GM18526 (cell line): ENCODE measurements around the gene CTTNBP2.

Experiments
- POLR2A ChIP-seq: IDR thresholded peaks from 3 replicates; pipeline ENCODE4 v1.6.1; 2011; ENCODE audit not compliant: insufficient read length; ENCODE audit errors: extremely low read depth

Gene CTTNBP2

DNA sequence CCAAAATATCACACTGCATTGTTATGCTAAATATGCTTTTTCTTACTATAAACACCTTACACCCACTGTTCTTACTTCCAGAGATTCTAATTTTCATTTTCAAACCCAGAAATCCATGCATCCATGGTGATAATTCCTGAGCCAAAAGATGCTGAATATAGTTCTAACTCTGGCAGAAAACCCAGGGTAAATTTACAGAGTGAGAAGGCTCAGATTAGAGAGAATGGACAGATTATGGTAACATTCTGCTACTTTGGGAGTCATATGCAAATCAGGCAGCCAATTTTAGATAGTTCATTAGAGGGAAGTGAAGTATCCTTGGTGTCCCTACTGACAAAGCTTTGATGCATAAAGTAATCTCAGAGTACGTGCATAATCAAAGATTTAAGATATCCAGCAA lies 15.4 kb upstream of the CTTNBP2 start:
- TF ChIP-seq POLR2A = no peak

DNA sequence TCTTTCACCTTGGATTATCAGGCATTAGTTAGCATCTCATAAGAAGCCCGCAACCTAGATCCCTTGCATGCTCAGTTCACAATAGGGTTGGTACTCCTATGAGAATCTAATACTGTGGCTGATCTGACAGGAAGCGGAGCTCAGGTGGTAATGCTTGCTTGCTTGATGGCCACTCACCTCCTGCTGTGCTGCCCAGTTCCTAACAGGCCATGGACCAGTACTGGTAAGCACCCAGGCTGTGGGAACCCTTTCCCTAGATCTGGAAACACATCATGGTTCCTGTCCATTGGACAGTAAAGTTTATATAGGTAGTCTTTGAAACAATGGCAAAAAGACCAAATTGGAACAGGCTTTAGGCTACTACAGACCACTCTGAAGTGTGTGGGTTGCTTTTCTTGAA lies 9.4 kb upstream of the CTTNBP2 start:
- no peak for TF ChIP-seq POLR2A

DNA sequence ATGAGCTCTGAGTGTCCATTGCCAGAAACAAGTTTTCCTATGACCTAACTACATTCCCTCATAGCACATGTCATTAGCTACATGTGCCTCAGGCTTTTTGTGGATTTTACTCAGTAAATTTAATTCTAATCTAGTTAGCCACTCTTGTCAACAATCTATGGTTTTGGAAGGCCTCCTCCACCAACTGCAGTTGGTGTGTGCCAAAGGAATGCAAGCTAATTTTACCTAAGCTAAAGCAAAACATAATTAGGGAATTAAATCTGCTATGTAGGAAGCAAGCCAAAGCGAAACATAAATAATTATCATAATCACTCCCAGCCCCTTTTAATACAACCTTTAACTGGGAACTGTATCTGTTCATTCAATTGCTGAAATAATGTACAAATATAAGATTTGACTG lies 3.5 kb upstream of the CTTNBP2 start:
- TF ChIP-seq POLR2A = no peak

DNA sequence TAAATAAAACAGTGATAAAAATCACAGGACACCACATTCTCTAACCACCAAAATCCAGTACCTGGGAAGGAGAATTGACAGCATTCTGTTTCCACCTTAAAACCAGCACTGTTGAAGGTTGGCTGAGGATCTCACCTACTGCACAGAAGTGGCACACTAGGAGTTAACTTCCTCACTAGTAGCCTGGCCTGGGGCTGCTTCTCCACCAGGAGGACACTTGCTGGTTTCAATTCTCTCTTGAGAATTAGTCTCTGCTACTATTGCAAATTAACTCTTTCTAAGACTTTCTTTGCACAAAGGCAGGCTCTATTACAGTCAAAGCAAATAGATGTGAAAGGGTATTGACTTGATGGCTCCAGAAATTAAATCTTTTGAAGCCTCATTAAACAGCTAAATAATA lies 2.3 kb upstream of the CTTNBP2 start:
- no peak for TF ChIP-seq POLR2A

DNA sequence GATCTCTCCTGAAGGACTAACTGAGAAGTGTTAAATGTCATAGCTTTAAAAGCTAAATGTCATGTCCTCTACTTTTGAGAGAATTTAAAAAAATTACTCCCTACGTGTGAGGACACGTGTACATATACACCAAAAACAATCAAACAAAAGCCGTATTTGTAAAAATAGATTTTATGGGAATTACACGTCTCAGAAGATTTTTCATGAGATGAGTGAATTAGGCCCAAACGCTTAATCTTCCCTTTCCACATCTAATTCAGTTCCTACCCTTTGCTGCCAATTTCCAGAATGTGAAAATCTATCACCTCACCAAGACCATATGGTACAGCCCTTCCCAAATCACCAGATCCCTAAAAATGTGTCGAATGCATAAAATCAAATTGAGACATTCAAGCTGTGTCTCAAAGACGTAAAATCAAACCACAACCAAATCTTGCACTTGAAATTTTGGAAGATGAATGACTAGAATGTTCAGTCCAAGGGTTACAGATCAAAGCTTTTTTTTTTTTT lies 1.0 kb upstream of the CTTNBP2 start:
- TF ChIP-seq POLR2A = no peak

DNA sequence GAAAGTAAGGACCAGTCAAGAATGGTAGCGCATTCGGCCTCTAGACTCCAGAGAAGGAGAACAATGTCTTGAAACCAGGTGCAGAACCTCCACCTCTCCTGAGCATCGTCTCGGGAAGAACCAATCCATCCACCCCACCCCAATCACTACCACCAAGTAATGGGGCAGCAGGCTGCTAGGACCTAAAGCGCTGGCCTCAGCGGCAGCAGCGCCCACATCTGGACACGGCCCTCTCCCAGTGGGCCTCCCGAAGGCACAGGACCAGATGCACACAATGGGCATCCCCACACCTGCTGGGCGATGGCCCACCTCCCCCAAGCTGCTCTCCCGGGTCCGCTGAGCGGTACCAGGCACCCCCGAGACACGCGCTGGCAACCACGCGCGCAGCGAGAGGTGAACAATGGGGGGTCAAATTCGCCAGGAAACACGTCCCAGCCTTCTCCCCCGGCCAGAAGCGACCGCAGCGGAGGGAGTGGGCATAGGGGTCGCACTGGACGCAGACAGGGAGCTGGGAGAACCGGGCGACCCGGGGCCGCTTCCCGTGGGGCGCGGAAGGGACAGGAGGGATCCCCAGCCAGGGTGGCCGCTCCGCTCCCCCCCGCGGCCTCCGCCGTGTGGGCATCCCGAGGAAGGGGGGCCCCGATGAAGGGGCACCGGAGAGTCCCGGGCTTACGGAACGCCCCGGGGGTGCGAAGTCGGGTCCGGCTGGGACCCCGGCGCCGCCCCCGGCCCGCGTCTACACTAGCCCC lies 506 bp downstream of the CTTNBP2 start:
- TF ChIP-seq POLR2A = no peak

DNA sequence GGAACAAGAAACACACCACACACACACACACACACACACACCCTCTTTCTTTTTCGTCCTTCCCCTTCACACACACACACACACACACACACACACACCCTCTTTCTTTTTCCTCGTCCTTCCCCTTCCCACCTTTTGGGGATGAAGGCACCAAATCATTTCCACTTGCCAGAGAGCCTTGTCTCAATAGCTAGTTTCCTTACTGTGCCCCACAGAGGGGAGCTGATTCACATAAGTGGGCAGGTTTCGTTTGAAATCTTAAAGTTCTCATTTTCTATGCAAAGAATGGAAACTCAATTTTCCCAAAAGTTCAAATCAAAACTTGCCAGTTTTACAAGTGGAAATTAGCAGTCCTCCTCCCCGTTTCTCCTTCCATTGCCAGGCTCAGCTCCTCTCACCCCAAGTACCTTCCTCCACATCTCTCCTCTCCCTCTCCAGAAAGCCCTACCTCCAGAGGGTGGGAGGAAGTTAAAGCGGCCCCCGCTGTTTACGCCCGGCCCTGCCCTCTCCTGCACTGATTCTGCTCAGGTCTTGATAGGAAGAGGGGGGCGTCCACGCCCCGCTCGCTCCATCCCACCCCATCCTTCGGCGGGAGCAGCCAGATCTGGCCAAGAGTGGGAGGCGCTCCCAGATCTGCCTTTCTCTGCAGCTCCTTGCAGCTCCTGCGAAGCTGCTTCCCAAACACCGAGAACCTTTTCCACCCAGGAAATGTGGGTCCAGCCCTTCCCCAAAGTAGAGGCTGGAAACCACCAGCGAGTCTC lies 1.3 kb downstream of the CTTNBP2 start:
- TF ChIP-seq POLR2A = no peak

DNA sequence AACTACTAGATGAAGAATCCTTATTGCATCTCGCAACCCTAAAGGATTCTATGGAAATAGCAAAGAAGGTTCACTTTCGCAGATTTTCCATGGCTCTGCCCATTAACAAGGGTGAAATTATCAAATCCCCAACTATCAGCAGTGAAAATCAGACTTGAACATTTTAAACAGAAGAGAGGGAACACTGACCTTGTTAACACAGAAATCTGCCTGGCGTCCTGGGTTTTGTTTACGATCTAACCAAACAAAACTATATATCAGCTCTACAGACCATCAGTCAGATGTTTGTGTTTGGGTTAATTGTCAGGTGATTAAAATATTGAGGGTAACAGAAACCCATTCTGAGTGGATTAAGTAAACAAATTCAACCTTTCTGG lies 1.9 kb downstream of the CTTNBP2 start:
- TF ChIP-seq POLR2A = no peak

DNA sequence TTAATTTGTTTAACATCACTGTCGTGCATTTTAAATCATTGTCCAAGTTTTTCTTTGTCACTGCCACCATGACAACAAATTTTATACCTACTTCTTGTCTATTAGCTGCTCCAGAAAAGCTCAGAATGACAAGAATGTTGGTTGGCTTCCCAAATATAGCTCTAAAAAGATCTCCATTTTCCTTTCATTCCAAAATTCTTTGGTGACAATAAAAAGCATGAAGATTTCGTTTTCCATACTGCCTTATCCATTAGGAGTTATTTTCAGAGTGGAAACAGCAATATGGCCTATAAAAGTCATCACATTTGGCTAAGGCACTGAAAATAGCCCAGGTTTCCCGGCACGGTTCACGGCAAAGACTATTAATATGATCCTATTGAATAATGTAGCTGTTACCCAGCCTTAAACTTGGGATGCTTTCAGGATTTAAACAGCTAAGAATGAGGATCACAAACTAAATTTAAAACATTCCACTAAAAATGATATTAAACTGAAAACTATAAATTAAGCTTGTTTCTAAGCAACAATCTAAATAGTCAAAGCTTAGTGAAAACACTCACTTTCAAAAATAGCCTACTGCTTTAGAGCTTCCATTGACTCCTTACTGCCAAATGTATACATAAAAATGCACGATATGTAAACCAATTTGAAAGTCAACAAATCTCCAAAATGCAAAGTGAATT lies 2.7 kb downstream of the CTTNBP2 start:
- no peak for TF ChIP-seq POLR2A

DNA sequence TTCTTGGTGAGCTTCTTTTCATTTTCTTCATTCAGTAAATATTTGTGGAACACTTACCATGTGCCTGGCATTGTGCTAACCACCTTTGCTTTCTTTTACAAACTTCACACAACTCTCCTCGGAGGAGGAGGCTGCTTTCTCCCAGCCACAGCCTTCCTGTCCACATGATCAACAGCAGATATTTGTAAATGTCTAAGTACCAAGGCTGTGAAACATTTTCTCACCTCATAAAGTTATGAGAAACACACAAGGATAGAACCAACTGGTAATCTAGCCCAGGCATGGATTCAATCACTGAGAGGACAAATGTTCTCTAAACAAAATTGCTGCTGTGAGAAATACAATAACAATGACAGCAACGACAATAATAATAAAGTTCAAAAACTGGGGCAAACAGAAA lies 3.9 kb downstream of the CTTNBP2 start:
- TF ChIP-seq POLR2A = no peak

DNA sequence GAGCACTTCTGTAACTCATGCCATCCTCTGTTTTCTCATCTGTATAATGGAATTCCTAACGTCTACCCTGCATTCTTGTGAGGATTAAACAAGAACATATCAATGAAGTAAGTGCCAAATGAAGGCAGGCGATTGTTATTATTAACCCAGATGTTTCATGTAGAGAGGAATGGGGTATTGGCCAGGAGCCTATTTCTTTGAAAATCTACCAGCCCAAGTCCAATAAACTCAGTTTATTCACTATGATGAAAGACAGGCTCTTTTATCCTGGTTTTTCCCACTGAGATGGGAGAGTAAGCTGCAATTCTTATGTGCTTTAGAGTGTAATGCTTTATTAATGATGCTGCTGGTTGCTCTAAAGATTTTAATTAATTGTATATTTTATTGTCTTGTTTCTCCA lies 9.6 kb downstream of the CTTNBP2 start:
- TF ChIP-seq POLR2A = no peak

DNA sequence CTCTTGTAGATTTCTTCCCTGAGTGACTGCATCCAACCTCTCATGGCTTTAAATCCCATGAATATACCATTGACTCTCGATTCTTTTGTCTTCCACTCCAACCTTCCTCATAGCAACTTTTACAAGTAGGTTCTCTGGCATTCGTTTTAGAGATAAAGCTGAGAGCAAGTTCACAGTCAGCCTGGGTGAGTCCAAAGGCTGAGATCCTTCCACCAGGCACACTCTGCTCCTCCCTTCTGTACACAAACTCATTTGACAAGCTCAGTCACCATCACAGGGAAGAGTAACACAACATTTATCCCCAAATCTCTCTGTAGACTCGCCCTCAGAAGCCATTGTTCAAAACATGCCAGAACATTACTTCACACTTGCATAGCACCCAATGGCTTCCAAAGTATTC lies 10.9 kb downstream of the CTTNBP2 start:
- TF ChIP-seq POLR2A = no peak

DNA sequence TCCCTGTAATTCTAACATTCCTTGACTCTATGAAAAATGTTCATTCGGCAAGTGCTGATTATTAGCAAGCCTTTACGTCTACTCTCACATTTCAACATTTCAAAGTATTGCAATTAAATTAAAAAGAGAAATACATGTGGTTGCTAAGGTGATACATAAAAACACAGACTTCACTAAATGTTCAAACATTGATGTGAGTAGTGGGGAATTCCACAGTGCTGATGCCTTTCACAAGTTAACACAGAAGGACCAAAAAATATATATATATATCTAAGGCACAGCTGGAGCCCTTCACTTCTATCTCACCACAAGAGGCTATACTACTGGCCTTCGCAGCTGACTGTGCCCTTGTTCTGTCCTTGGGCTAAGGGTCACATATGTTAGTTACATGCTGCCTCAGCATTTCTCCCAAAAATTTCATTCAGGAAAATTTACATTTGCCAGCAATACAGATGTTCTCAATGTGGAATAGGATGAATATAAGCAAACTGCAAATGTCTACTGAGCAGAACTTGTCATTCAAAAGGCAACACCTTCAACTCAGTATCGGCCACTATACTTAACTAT lies 13.9 kb downstream of the CTTNBP2 start:
- TF ChIP-seq POLR2A = no peak

DNA sequence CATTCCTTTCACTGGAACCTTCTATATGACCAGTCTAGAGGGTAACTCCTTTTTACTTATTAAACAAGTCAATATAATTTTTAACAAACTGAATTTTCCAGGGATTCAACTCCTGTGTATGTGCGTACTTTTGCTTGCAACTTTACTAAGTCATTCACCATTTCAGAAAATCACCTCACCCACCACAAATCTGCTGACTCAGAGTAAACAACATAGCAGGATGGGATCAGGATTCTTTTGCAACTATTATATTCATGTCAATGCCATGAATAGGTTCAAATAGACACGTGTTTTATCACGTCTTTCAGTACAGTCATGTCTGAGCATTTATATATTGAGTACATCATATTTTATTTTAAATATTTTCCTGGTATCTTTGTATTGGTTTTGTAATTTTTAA lies 14.5 kb downstream of the CTTNBP2 start:
- TF ChIP-seq POLR2A = no peak

DNA sequence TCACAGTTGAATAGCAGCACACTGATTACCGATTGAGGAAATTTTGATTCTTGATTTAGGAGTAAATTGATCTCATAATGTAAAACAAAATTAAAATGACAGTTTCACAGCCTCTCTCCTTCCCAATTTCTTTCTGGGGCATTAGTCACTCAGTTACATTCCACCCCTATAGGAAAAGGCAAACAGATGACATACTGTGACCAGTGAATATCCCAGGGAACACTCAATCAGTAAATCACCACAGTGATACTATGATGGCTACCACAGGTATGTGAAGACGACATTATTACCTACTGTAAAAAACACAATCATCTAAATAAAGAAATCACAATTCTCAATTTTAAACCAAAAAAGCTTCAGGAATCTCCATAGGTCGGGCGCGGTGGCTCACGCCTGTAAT lies 15.5 kb downstream of the CTTNBP2 start:
- TF ChIP-seq POLR2A = no peak

DNA sequence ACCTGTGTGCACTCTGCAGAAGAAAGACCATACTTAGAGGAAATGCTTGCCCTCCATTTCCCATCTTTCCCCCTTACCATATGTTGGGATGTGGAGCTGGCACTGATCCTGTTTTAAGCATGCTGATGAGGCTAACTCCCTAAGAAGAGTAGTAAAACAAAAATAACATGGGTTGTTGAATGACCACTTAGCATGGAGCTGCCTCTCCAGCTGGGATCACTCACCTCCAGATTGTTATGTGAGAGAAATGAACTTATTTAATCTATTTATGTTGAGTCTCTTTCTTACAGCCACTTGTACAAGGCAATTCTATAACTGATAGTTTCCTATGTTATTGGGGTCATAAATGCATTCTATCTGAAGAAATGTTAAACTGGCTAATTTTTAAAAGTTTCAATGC lies 17.0 kb downstream of the CTTNBP2 start:
- no peak for TF ChIP-seq POLR2A
